ENCODE results near the gene AHI1.

- TF ChIP-seq CTCF (conservative IDR thresholded peaks at IDR 0.05 in 1 of 2, IDR thresholded peaks at IDR 0.05 in 1 of 2; ENCODE audit: extremely low read depth in 1 of 2, insufficient read depth in 1 of 2, low read depth in 1 of 2, low read length in 2 of 2) = no peak
- no peak for TF ChIP-seq EZH2 (IDR thresholded peaks at IDR 0.05; ENCODE audit: borderline replicate concordance, low read length)
Observed at GRCh38 chr6:135461208-135461607, 36.3 kb downstream of the AHI1 start.

All from mammary epithelial cell (primary cell).